Uterus (tissue), 4 donors: ENCODE data around the gene APP. TPM values are rescaled to one million over a fixed set of nuclear protein-coding genes. Genes with fewer than 3 reads are reported as not detected.

Experiments
- DNase-seq, 2 donors: peaks; one replicate each; pipeline ENCODE4 v3.0.0-alpha.2; 2019 to 2020
- H3K27ac ChIP-seq, 2 donors: fragments of 200-600 bp; sonication (generic); 1 replicate in 1 of 2; 2 replicates in 1 of 2; pipeline ENCODE4 v1.5.1; 2016 to 2018
- H3K27me3 ChIP-seq, 2 donors: fragments of 200-600 bp; sonication (generic); one replicate each; pipeline ENCODE4 v1.5.1; 2018 to 2019; ENCODE audit warnings: control low read depth in 1 of 2
- H3K36me3 ChIP-seq, 2 donors: fragments of 200-600 bp; sonication (generic); one replicate each; pipeline ENCODE4 v1.5.1; 2019; ENCODE audit warnings: control low read depth in 1 of 2
- H3K4me1 ChIP-seq, 2 donors: fragments of 200-600 bp; sonication (generic); one replicate each; pipeline ENCODE4 v1.5.1; 2018 to 2019; ENCODE audit warnings: control low read depth in 1 of 2
- H3K4me3 ChIP-seq, 2 donors: fragments of 200-600 bp; sonication (generic); 1 replicate in 1 of 2; 2 replicates in 1 of 2; pipeline ENCODE4 v1.5.1; 2018 to 2019; ENCODE audit warnings: mild to moderate bottlenecking in 1 of 2
- H3K9me3 ChIP-seq, 2 donors: fragments of 200-600 bp; sonication (generic); one replicate each; pipeline ENCODE4 v1.5.1; 2019; ENCODE audit warnings: control low read depth in 1 of 2
- CTCF ChIP-seq, 4 experiments: fragments of 200-600 bp in 2 of 4; fragments of 450-650 bp in 2 of 4; sonication (generic) in 2 of 4; IDR thresholded peaks; one replicate each; pipeline ENCODE4 v1.5.1; 2016 to 2019; ENCODE audit warnings: antibody characterized with exemption in 4 of 4, mild to moderate bottlenecking in 2 of 4, moderate library complexity in 1 of 4
- POLR2A ChIP-seq, 2 donors: fragments of 450-650 bp; IDR thresholded peaks; one replicate each; pipeline ENCODE4 v1.6.1; 2016; ENCODE audit warnings: antibody characterized with exemption in 2 of 2, mild to moderate bottlenecking in 1 of 2, moderate library complexity in 1 of 2
- intact Hi-C: fragments of 100-400 bp; cut with DNase I; formaldehyde crosslinking; loops from one replicate; pipeline ENCODE4 v1.15.1; 2023; ENCODE audit warnings: low total_unique reads
- total RNA-seq, 4 donors: library from RNA; depleted of rRNA in 3 of 4; stranded (reverse); fragments of >200 nt in 3 of 4; gene quantifications; one replicate each; pipeline versions ENCODE4 v1.1.0 to v1.2.4, GENCODE V29; 2014 to 2023
- donor health status: DM: yes; HTN: yes; CAD: no.

The APP gene
- total RNA-seq, 4 donors from 2014 or later = 212 to 537 (median 430) TPM

GRCh38 chr21:25871566-25871965 lies 299.0 kb downstream of the APP start:
- Histone ChIP-seq H3K4me3 (no peak overlapping the region), H3K36me3 (no peaks in the 10 kb centered on the region), H3K9me3 (no peaks in the 10 kb centered on the region), H3K27ac (no peak overlapping the region), H3K4me1 (no peaks in the 10 kb centered on the region), H3K27me3 (no peaks in the 10 kb centered on the region)
- intact Hi-C loops = no loop called here
- TF ChIP-seq POLR2A (IDR thresholded peaks at IDR 0.05) (no peak), CTCF (IDR thresholded peaks at IDR 0.05) (no peak)
- DNase-seq = no peak

DNA sequence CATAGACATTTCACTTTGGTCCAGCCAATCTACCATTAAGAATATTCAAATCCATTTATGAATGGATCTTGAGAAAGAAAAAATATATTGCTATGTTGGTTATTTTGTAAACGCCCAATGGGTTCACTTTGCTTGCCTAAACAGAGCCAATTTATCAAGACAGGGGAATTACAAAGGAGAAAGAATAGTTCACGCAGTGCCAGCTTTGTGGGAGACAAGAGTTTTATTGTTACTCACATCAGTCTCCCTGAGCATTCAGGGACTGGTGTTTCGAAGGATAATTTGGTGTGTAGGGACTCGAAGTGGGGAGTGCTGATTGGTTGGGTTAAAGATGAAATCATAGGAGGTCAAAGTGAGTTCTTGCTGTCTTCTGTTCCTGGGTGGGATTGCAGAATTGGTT lies 300.5 kb downstream of the APP start:
- Histone ChIP-seq H3K4me3 (no peak overlapping the region), H3K27ac (no peak overlapping the region), H3K27me3 (no peaks in the 10 kb centered on the region), H3K36me3 (no peaks in the 10 kb centered on the region), H3K9me3 (no peaks in the 10 kb centered on the region), H3K4me1 (no peaks in the 10 kb centered on the region)
- TF ChIP-seq CTCF (IDR thresholded peaks at IDR 0.05) = no peak
- TF ChIP-seq POLR2A (IDR thresholded peaks at IDR 0.05) = no peak
- intact Hi-C loops = no loop called here
- DNase-seq = no peak

- Histone ChIP-seq H3K36me3 (no peaks in the 10 kb centered on the region), H3K27ac (no peak overlapping the region), H3K27me3 (no peaks in the 10 kb centered on the region), H3K4me1 (no peaks in the 10 kb centered on the region), H3K4me3 (no peak overlapping the region), H3K9me3 (no peaks in the 10 kb centered on the region)
- no peak for DNase-seq
- TF ChIP-seq POLR2A (IDR thresholded peaks at IDR 0.05) (no peak), CTCF (IDR thresholded peaks at IDR 0.05) (no peak)
- intact Hi-C loops = no loop called here
Measured at GRCh38 chr21:25867061-25867460, 303.5 kb downstream of the APP start.

- H3K4me3 ChIP-seq = no peak overlapping the region
- no peak overlapping the region for H3K27ac ChIP-seq
- H3K36me3 ChIP-seq = no peaks in the 10 kb centered on the region
- no peaks in the 10 kb centered on the region for H3K4me1 ChIP-seq
- no peak for TF ChIP-seq CTCF (IDR thresholded peaks at IDR 0.05)
- TF ChIP-seq POLR2A (IDR thresholded peaks at IDR 0.05) = no peak
- intact Hi-C loops = no loop called here
- H3K9me3 ChIP-seq = no peaks in the 10 kb centered on the region
- DNase-seq = no peak
- H3K27me3 ChIP-seq = no peaks in the 10 kb centered on the region
Measured at GRCh38 chr21:25863747-25864146, 306.8 kb downstream of the APP start.

DNA sequence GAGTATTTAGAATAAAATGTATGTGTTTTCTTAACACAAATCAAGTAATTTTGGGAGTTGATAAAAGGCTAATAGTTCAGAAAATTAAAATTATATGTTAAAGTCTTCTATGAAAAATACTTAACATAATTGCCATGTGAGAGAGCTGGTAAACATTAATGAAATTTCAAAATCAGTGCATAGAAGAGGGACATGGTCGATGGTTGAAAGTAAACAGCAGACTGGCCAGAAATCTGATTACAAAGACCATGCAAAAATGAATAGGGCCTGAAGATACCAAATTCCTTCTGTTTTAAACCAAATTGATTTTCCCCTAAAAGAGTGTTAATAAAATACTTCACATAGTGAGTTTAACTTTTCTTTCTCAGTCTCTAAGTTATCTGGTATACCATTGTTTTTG lies 307.5 kb downstream of the APP start:
- no peaks in the 10 kb centered on the region for H3K9me3 ChIP-seq
- H3K4me1 ChIP-seq = no peaks in the 10 kb centered on the region
- H3K4me3 ChIP-seq = no peak overlapping the region
- no peak for DNase-seq
- no peaks in the 10 kb centered on the region for H3K27me3 ChIP-seq
- intact Hi-C loops = no loop called here
- H3K27ac ChIP-seq = no peak overlapping the region
- no peaks in the 10 kb centered on the region for H3K36me3 ChIP-seq
- TF ChIP-seq POLR2A (IDR thresholded peaks at IDR 0.05) = no peak
- TF ChIP-seq CTCF (IDR thresholded peaks at IDR 0.05) = no peak
